ENCODE data around the gene PAPOLA.

Gene PAPOLA

GRCh38 chr14:96479435-96480146 is 22.6 kb upstream of the PAPOLA start:
- TF ChIP-seq TAF1 (IDR thresholded peaks at IDR 0.05; ENCODE audit: borderline replicate concordance, insufficient read depth, low read length): no peak
- TF ChIP-seq REST (IDR thresholded peaks at IDR 0.05; ENCODE audit: insufficient read depth in 1 of 2, low read depth in 2 of 2, low read length in 2 of 2): no peak
- TF ChIP-seq FOXP2 (optimal IDR thresholded peaks at IDR 0.05; ENCODE audit: borderline replicate concordance, extremely low read depth, extremely low read length, insufficient read depth): no peak
- TF ChIP-seq SIN3A (IDR thresholded peaks at IDR 0.05; ENCODE audit: borderline replicate concordance, insufficient read depth, low read length): no peak
- no peak for TF ChIP-seq POLR2AphosphoS5 (IDR thresholded peaks at IDR 0.05; ENCODE audit: low read depth, low read length)

GRCh38 chr14:96481731-96482314 is 20.4 kb upstream of the PAPOLA start:
- no peak for TF ChIP-seq TAF1 (IDR thresholded peaks at IDR 0.05; ENCODE audit: borderline replicate concordance, insufficient read depth, low read length)
- TF ChIP-seq SIN3A (IDR thresholded peaks at IDR 0.05; ENCODE audit: borderline replicate concordance, insufficient read depth, low read length): no peak
- no peak for TF ChIP-seq FOXP2 (optimal IDR thresholded peaks at IDR 0.05; ENCODE audit: borderline replicate concordance, extremely low read depth, extremely low read length, insufficient read depth)
- no peak for TF ChIP-seq POLR2AphosphoS5 (IDR thresholded peaks at IDR 0.05; ENCODE audit: low read depth, low read length)
- TF ChIP-seq REST (IDR thresholded peaks at IDR 0.05; ENCODE audit: insufficient read depth in 1 of 2, low read depth in 2 of 2, low read length in 2 of 2): no peak

GRCh38 chr14:96482986-96483385 is 19.2 kb upstream of the PAPOLA start:
- no peak for TF ChIP-seq SIN3A (IDR thresholded peaks at IDR 0.05; ENCODE audit: borderline replicate concordance, insufficient read depth, low read length)
- TF ChIP-seq FOXP2 (optimal IDR thresholded peaks at IDR 0.05; ENCODE audit: borderline replicate concordance, extremely low read depth, extremely low read length, insufficient read depth): no peak
- no peak for TF ChIP-seq TAF1 (IDR thresholded peaks at IDR 0.05; ENCODE audit: borderline replicate concordance, insufficient read depth, low read length)
- no peak for TF ChIP-seq REST (IDR thresholded peaks at IDR 0.05; ENCODE audit: insufficient read depth in 1 of 2, low read depth in 2 of 2, low read length in 2 of 2)
- TF ChIP-seq POLR2AphosphoS5 (IDR thresholded peaks at IDR 0.05; ENCODE audit: low read depth, low read length): no peak

- TF ChIP-seq FOXP2 (optimal IDR thresholded peaks at IDR 0.05; ENCODE audit: borderline replicate concordance, extremely low read depth, extremely low read length, insufficient read depth): no peak
- no peak for TF ChIP-seq POLR2AphosphoS5 (IDR thresholded peaks at IDR 0.05; ENCODE audit: low read depth, low read length)
- no peak for TF ChIP-seq TAF1 (IDR thresholded peaks at IDR 0.05; ENCODE audit: borderline replicate concordance, insufficient read depth, low read length)
- no peak for TF ChIP-seq SIN3A (IDR thresholded peaks at IDR 0.05; ENCODE audit: borderline replicate concordance, insufficient read depth, low read length)
- no peak for TF ChIP-seq REST (IDR thresholded peaks at IDR 0.05; ENCODE audit: insufficient read depth in 1 of 2, low read depth in 2 of 2, low read length in 2 of 2)
Measured at GRCh38 chr14:96484399-96484798, 17.8 kb upstream of the PAPOLA start.

All from PFSK-1 (cell line).